ENCODE results near the gene CREBBP.

DNA sequence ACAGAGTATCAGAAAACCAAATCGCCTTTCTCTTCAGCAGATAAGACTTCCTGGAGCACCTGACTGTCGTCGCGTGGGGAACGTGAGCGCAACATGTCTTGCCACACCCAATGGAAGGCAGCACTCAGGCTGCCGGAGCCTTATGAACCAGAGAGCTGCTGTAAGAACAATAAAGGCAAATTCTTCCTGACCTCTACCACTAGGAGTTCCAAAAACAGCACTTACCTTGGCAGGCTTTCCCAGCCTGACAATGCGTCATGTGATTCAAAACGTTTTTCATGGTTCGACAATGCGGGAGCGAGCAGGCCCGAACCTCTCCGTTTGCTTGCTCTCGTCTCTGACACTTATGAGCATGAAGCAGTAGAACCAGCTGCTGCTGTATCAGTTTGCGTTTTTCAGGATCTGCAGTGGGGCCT lies 87.3 kb downstream of the CREBBP start:
- TF ChIP-seq FOXK2 (IDR thresholded peaks at IDR 0.05) (no peak), PKNOX1 (IDR thresholded peaks at IDR 0.05) (no peak), FOXM1 (IDR thresholded peaks at IDR 0.05; ENCODE audit: borderline replicate concordance) (no peak), SP1 (IDR thresholded peaks at IDR 0.05) (no peak), FOXA1 (IDR thresholded peaks at IDR 0.05) (no peak), CTBP1 (IDR thresholded peaks at IDR 0.05; ENCODE audit: borderline replicate concordance) (no peak), NFRKB (IDR thresholded peaks at IDR 0.05) (no peak), TARDBP (IDR thresholded peaks at IDR 0.05) (no peak)
